ENCODE measurements around the gene MAP1LC3A.

The MAP1LC3A gene

DNA sequence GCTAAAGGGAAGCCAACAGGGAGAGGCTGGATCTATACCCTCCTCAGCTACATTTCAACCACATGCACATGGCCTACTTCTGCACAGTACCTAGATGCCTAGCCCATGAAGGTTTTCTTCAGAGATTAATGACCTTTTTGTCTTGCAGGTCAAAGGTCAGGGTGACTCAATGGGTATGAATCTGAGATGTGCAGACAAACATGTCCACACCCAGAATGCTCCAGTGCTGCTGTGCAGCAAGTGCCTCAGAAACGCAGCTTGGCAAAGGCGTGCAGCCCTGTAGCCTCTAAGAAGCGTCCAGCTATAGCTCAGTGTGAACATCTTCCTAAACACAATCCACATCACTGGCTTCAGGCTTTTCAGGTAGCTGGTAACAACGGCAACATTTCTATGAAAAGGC, 24.4 kb downstream of the MAP1LC3A start:
- no peak overlapping the region for H3K27ac ChIP-seq
- TF ChIP-seq, protein P1, sequence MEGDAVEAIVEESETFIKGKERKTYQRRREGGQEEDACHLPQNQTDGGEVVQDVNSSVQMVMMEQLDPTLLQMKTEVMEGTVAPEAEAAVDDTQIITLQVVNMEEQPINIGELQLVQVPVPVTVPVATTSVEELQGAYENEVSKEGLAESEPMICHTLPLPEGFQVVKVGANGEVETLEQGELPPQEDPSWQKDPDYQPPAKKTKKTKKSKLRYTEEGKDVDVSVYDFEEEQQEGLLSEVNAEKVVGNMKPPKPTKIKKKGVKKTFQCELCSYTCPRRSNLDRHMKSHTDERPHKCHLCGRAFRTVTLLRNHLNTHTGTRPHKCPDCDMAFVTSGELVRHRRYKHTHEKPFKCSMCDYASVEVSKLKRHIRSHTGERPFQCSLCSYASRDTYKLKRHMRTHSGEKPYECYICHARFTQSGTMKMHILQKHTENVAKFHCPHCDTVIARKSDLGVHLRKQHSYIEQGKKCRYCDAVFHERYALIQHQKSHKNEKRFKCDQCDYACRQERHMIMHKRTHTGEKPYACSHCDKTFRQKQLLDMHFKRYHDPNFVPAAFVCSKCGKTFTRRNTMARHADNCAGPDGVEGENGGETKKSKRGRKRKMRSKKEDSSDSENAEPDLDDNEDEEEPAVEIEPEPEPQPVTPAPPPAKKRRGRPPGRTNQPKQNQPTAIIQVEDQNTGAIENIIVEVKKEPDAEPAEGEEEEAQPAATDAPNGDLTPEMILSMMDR (conservative IDR thresholded peaks at IDR 0.05) = no peak
- no peak for TF ChIP-seq ZFX (IDR thresholded peaks at IDR 0.05)

DNA sequence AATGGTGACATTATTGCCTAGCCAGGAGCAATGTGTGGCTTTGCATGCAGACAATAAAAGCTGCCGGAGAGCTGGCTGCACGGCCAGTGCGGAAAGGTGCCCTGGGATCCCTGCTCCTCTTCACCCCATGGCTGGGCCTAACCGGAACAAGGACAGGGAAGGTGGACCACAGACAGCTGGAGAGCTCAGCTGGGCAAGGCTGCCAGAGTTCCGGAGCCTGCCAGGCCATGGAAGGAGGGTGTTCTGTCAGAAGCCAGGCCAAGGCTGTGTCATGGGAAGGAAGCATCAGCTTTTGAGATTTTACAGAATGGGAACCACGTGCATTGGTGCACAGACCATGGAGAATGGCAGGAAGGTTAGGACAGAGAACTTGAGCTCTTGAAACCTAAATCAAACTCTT, 25.0 kb downstream of the MAP1LC3A start:
- H3K27ac ChIP-seq = no peak overlapping the region
- TF ChIP-seq ZFX (IDR thresholded peaks at IDR 0.05) = no peak
- TF ChIP-seq, protein P1 (conservative IDR thresholded peaks at IDR 0.05) = no peak

DNA sequence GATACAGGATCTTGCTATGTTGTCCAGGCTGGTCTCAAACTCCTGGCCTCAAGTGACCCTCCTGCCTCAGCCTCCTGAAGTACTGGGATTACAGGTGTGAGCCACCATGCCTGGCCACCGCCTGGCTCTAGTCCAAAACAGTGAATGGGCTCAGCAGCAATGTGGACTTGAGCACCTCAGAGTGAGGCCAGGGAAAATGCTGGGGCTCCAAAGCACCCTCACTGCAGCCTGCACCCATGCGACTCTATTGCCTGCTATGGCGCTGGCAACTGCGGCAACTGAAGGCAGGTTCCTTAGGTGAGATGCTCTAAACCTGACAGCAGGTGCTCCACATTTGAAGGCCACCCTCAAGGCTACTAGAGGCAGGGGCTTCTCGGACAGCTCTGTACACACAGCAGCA, 26.5 kb downstream of the MAP1LC3A start:
- no peak overlapping the region for H3K27ac ChIP-seq
- no peak for TF ChIP-seq ZFX (IDR thresholded peaks at IDR 0.05)
- TF ChIP-seq, protein P1 (conservative IDR thresholded peaks at IDR 0.05) = no peak

DNA sequence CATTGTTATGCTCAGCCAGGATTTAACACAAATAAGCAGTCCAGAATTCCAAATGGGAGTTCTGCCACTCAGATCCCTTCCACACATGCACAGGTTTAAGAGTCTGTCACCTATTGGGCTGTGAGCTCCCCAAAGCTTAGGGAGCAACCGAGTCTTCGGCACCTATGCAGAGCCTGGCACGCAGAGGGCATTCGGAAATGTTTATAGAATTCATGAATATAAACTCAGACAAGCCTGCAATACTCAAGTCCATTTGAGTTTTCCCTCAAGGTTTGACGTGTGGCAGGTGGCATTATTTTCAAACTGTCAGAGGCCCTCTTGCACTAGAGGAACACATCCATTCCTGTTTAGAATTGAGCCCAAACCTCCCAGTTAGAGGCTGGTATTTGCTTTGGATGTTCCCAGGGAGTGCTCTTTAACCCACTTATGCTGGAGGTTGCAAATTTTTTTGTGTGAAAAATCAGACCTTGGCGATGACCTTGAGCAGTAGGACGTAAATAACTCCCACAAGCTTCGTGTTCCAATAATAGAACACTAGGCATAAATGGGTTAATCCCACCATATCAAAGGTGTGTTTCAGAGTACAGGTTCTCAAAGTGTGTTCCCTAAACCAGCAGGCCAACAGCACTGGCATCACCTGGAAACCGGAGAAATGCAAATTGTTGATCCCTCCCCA, 28.1 kb downstream of the MAP1LC3A start:
- no peak for TF ChIP-seq ZFX (IDR thresholded peaks at IDR 0.05)
- TF ChIP-seq, protein P1 (conservative IDR thresholded peaks at IDR 0.05) = no peak
- no peak overlapping the region for H3K27ac ChIP-seq

DNA sequence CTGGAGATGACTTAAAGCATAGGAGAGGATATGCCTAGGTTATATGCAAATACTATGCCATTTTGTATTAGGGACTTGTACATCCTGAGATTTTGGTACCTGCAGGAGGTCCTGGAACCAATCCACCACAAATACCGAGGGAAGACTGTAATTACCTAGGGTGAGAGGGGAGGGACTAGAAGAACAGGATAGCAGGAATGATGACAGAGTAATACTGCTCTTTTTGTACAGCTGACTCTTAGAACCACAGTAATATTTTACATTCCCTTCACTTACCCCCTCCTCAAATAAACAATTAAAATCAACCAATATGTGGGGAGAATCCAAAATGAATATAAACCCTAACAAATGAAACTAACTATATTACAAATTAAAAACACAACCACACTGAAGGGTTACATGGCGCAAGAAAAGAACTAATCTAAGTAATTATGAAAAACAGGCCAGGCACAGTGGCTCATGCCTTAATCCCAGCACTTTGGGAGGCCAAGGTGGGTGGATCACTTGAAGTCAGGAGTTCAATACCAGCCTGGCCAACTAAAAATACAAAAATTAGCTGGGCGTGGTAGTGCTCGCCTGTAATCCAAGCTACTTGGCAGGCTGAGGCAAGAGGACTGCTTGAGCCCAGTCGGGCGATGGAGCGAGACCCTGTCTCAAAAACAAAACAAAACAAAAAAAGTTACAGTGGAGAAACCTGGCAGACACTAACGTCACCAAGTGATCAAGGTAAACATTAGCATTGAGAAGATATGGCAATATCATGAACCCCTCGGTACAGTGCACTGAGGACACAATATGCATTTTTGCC, 37.1 kb downstream of the MAP1LC3A start:
- TF ChIP-seq, protein P1 (conservative IDR thresholded peaks at IDR 0.05) = no peak
- TF ChIP-seq ZFX (IDR thresholded peaks at IDR 0.05) = no peak
- H3K27ac ChIP-seq = no peak overlapping the region

DNA sequence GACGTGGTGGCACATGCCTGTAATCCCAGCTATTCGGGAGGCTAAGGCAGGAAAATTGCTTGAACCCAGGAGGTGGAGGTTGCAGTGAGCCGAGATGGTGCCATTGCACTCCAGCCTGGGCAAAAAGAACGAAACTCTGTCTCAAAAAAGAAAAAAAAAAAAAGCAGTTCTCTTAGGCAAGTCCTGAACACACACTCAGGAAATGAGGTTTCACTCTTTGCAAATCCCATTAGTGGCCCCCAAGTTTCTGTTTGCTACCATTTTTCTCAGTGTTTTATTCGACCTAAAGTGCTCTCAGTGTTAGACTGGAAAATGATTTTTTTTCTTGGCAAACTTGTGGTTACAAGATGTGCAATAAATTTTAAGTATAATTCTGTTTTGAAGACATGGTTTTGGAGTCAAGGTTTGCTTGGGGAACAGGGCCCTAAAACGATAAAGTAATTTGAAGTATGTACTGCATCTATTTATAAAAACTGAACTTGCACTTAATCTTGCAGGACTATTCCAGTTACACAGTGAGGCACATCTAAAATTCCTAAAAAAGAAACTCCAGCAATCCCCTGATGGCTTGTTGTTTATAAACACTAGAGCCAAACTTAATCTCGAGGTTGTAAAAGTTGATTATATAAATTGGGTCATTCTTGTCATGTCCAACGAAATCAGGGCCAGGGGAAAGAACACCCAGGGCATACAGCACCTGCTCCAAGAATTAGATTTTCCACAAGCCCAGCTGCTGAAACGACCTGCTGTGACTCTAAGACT, 42.6 kb downstream of the MAP1LC3A start:
- no peak overlapping the region for H3K27ac ChIP-seq
- no peak for TF ChIP-seq ZFX (IDR thresholded peaks at IDR 0.05)
- TF ChIP-seq, protein P1 (conservative IDR thresholded peaks at IDR 0.05) = no peak

Measured in C4-2B (cell line).